Skeletal muscle tissue (tissue), 4 donors: ENCODE data around the gene GPATCH4. TPM values are rescaled to one million over a fixed set of nuclear protein-coding genes. Genes with fewer than 3 reads are reported as not detected.

Experiments used
- H3K27ac ChIP-seq: one replicate; pipeline ENCODE4 v1.7.0; 2013; ENCODE audit warnings: mild to moderate bottlenecking, low read depth, low read length, inconsistent platforms
- H3K27me3 ChIP-seq, 3 donors: one replicate each; pipeline ENCODE4 v1.7.0; 2013; ENCODE audit warnings: low read length in 3 of 3; ENCODE audit not compliant: control insufficient read depth in 3 of 3, insufficient read depth in 3 of 3
- H3K36me3 ChIP-seq, 3 donors: one replicate each; pipeline ENCODE4 v1.7.0; 2013; ENCODE audit warnings: low read length in 3 of 3; ENCODE audit not compliant: control insufficient read depth in 3 of 3, insufficient read depth in 3 of 3
- H3K4me1 ChIP-seq, 3 donors: one replicate each; pipeline ENCODE4 v1.7.0; 2013; ENCODE audit warnings: low read length in 3 of 3, mild to moderate bottlenecking in 3 of 3; ENCODE audit not compliant: control insufficient read depth in 3 of 3, insufficient read depth in 3 of 3
- H3K4me3 ChIP-seq, 3 donors: one replicate each; pipeline ENCODE4 v1.7.0; 2013; ENCODE audit warnings: low read length in 3 of 3
- H3K9ac ChIP-seq, 3 donors: one replicate each; pipeline ENCODE4 v1.7.0; 2013; ENCODE audit warnings: low read length in 3 of 3, mild to moderate bottlenecking in 3 of 3, moderate library complexity in 2 of 3, low read depth in 1 of 3
- H3K9me3 ChIP-seq, 3 donors: one replicate each; pipeline ENCODE4 v1.7.0; 2013; ENCODE audit warnings: low read length in 3 of 3; ENCODE audit not compliant: control insufficient read depth in 3 of 3
- total RNA-seq: library from RNA; depleted of rRNA; stranded (reverse); fragments of >200 nt; gene quantifications from one replicate; pipeline ENCODE4 v1.2.3, GENCODE V29; 2014
- donor health status: Osteomylitis.

Gene GPATCH4
- total RNA-seq, 1 donor from 2014 or later: 10.4 TPM

DNA sequence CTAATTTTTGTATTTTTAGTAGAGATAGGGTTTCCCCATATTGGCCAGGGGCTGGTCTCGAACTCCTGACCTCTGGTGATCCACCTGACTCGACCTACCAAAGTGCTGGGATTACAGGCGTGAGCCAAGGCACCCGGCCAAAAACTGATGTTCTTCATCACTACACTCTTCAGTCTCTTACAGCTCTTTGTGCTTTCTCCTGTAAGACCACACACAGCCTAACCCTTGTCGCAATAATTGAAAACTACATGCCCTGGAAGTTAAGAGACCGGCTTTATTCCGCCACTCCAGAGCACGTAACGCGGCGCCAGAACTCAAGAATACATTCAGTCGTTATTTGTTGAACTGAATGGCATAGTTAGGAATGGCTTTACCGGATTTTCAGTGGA lies 552 bp downstream of the GPATCH4 start:
- peak overlapping the region; percentile 76 to 92 (median 85) for H3K9ac ChIP-seq
- H3K27me3 ChIP-seq: no peaks in the 10 kb centered on the region
- peaks cover 23 to 29% (median 26%) of the 10 kb centered on the region in 3 donors for H3K36me3 ChIP-seq
- peaks cover 9 to 21% (median 18%) of the 10 kb centered on the region in 3 donors for H3K4me1 ChIP-seq
- H3K9me3 ChIP-seq: no peaks in the 10 kb centered on the region
- peak overlapping the region; percentile 82 to 99 (median 98) for H3K4me3 ChIP-seq
- peak overlapping the region; percentile 62 for H3K27ac ChIP-seq

DNA sequence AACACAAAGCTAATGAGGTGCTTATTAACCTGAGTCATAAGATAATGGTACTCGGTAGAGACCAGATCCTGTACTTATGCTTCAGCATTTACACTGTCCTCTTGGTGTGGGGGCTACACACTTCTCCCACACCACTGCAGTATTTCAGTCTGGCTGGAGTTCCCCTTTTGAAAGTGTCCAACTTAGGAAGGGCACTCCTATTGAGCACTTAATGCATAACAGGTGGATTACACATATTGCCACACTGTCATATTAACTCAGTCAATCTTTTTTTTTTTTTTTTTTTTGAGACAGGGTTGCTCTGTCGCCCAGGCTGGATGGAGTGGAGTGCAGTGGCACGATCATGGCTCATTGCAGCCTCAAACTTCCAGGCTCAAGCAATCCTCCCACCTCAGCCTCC lies 1.5 kb downstream of the GPATCH4 start:
- peaks cover 31 to 38% (median 33%) of the 10 kb centered on the region in 3 donors for H3K36me3 ChIP-seq
- no peaks in the 10 kb centered on the region for H3K27me3 ChIP-seq
- H3K4me3 ChIP-seq: no peak overlapping the region
- no peaks in the 10 kb centered on the region for H3K9me3 ChIP-seq
- H3K9ac ChIP-seq: no peak overlapping the region
- H3K4me1 ChIP-seq: peaks cover 9 to 21% (median 18%) of the 10 kb centered on the region in 3 donors
- H3K27ac ChIP-seq: no peak overlapping the region

DNA sequence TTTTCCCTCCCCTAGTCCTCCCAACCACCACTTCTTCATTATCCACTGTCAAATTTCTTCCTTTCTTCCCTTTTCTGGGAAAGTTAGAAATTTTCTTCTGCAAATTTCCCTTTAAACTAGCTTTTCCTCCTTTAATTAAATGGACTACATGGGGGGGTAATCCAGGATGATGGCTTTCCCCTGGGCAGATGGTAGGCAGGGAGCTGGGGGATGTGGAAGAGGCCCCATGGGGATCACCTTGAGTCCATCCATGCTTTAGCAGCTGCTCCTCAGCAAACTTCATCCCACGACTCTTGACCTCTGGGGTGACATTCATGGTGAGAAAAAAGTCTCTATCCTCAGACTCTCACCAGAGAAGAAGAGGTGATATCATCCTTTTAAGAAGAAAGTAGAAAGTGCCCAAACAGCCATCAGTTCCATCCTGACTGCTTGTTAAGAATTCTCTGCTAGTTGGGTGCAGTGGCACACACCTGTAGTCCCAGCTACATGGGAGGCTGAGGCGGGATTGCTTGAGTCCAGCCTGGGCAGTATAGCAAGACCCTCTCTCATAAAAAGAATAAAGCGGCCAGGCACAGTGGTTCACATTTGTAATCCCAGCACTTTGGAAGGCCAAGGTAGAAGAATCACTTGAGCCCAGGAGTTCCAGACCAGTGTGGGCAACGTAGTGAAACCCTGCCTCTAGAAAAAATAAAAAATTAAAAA lies 2.4 kb downstream of the GPATCH4 start:
- no peak overlapping the region for H3K27ac ChIP-seq
- no peak overlapping the region for H3K4me3 ChIP-seq
- peaks cover 36 to 47% (median 36%) of the 10 kb centered on the region in 3 donors for H3K36me3 ChIP-seq
- H3K9ac ChIP-seq: no peak overlapping the region
- H3K4me1 ChIP-seq: peaks cover 9 to 21% (median 18%) of the 10 kb centered on the region in 3 donors
- H3K27me3 ChIP-seq: no peaks in the 10 kb centered on the region
- H3K9me3 ChIP-seq: no peaks in the 10 kb centered on the region

DNA sequence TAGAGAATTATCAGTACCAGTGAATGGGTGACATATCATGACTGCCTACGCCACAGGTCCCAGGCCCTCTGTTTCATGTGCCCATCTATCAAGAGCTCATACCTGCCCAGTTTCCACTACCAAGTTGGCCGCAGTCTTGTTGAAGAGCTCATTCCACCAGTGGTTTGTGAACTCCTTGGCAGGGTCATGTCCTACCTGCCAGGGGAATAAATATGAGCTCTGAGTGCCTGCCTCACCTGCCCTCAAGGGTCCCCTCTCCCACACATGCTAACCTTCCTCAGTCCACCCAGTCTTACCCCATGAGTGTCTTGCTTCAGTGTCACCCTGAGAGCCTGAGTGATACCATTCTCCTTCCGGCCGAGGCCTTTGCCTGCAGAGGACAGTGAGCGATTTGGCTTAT lies 3.2 kb downstream of the GPATCH4 start:
- H3K9ac ChIP-seq: no peak overlapping the region
- no peaks in the 10 kb centered on the region for H3K27me3 ChIP-seq
- peaks cover 9 to 24% (median 18%) of the 10 kb centered on the region in 3 donors for H3K4me1 ChIP-seq
- no peaks in the 10 kb centered on the region for H3K9me3 ChIP-seq
- H3K36me3 ChIP-seq: peaks cover 38 to 51% (median 41%) of the 10 kb centered on the region in 3 donors
- H3K27ac ChIP-seq: no peak overlapping the region
- no peak overlapping the region for H3K4me3 ChIP-seq

DNA sequence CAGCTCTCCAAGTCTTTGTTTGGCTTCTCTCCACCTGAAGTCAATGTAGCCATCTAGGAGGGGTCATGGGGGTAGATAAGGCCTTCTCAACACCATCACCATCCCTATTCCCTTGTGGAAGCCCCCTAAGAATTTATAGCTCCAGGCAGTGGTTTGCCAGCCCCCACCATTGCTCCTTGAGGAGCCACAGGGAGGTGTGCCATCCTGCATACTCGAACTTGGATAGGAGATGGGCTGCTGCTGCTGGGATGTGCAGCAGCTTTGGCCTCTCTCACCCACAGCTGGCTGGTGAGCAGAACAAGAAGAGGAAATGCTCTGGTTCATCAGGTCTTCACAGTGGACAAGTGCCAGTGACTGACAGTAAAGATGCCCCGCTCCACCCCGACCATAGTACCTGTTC lies 4.9 kb downstream of the GPATCH4 start:
- H3K27me3 ChIP-seq: no peaks in the 10 kb centered on the region
- H3K27ac ChIP-seq: no peak overlapping the region
- no peaks in the 10 kb centered on the region for H3K9me3 ChIP-seq
- H3K4me1 ChIP-seq: peaks cover 9 to 30% (median 19%) of the 10 kb centered on the region in 3 donors
- H3K36me3 ChIP-seq: peaks cover 43 to 58% (median 45%) of the 10 kb centered on the region in 3 donors
- H3K9ac ChIP-seq: no peak overlapping the region
- H3K4me3 ChIP-seq: no peak overlapping the region

DNA sequence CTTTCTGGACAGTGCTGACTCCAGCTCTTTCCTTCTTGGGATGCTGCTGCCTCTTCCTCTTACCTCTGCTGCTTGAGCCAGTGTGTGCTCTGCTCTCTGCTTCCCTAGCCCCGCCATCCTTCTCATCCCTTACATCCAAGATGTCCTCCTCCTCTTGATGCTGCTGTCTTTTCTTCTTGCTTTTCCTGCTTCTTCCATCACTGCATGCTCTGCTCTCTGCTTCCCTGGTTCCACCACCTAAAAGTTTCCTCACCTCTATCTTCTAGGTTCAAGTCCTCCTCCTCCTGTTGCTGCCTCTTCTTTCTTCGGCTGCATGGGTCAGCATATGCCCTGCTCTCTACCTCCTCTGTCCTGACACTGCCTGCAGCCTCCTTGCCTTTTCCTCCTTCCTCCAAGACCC lies 6.3 kb downstream of the GPATCH4 start:
- Histone ChIP-seq H3K27me3 (no peaks in the 10 kb centered on the region), H3K36me3 (peaks cover 43 to 58% (median 45%) of the 10 kb centered on the region in 3 donors), H3K4me1 (peaks cover 11 to 26% (median 13%) of the 10 kb centered on the region in 3 donors)

DNA sequence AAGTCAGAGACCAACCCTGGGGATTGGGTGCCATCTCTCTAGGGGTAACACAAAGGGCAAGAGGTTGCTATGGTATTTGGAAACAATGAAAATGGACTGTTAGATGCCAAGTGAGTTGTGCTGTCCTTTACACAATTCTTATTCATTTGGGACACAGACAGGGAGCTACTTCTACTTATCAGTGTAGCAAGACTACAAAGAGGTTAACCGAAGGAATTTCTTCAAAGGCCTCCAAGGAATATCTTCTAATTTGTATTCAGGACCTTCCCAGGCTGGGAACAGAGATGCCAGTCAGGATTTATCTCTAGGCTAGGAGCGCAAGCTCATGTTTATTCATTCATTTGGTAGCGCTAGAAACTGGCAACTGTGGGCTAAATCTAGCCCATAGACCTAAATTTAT lies 7.1 kb downstream of the GPATCH4 start:
- Histone ChIP-seq H3K27me3 (no peaks in the 10 kb centered on the region), H3K9ac (no peak overlapping the region), H3K4me3 (no peak overlapping the region), H3K4me1 (peaks cover 11 to 26% (median 13%) of the 10 kb centered on the region in 3 donors), H3K27ac (no peak overlapping the region), H3K36me3 (peaks cover 43 to 58% (median 45%) of the 10 kb centered on the region in 3 donors), H3K9me3 (no peaks in the 10 kb centered on the region)

More for the DNA sequence above, 6.3 kb downstream of the GPATCH4 start:
- no peak overlapping the region for H3K4me3 ChIP-seq
- H3K9me3 ChIP-seq: no peaks in the 10 kb centered on the region
- no peak overlapping the region for H3K27ac ChIP-seq
- no peak overlapping the region for H3K9ac ChIP-seq

DNA sequence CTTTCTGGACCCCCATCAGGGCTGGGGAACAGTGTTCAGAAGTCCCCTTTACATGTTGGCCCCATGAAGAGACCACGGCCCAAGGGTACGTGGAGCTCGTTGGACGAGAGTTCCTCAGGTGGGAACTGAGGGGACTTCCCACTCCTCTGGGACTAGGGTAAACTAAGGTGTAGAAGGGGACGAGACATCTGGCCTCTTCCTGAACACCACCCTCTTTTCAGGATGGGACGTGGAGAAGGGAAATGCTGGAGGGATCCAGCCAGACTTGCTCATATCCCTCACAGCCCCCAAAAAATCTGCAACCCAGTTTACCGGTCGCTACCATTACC lies 7.7 kb downstream of the GPATCH4 start:
- Histone ChIP-seq H3K4me1 (peaks cover 11 to 26% (median 13%) of the 10 kb centered on the region in 3 donors), H3K4me3 (no peak overlapping the region), H3K9ac (no peak overlapping the region), H3K36me3 (peaks cover 43 to 58% (median 43%) of the 10 kb centered on the region in 3 donors), H3K27ac (no peak overlapping the region), H3K27me3 (no peaks in the 10 kb centered on the region), H3K9me3 (no peaks in the 10 kb centered on the region)

DNA sequence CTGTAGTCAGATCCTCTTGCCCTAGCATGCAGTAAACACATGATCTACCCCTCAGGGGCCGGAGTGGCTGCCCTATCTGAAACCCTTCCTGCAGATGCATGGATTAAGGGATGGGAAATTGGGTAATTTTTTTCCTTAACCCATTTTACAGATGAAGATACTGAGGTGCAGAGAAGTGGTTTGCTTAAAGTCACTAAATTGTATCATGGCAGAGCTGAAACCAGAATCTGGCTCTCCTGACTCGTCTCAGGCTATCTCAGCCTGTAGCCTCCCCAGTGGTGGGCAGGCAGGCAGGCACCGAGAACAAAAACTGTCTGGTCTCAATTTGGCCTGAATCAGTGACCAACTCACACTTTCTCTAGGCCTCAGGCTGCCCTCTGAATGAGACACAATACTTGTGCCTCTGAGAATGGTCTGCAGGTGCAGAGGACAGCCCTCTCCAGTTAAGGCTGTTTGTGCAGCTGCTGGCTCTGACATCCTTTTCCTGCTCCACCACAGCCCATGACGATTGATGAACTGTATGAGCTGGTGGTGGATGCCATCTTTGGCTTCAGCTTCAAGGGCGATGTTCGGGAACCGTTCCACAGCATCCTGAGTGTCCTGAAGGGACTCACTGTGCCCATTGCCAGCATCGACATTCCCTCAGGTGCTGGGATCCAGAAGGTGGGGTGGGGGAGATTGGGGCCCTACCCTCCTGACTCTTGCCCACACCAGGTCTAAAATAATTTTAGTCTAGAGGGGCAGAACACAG lies 8.2 kb downstream of the GPATCH4 start:
- Histone ChIP-seq H3K27me3 (no peaks in the 10 kb centered on the region), H3K4me1 (peaks cover 11 to 26% (median 13%) of the 10 kb centered on the region in 3 donors), H3K36me3 (peaks cover 40 to 52% (median 41%) of the 10 kb centered on the region in 3 donors), H3K27ac (no peak overlapping the region), H3K9me3 (no peaks in the 10 kb centered on the region), H3K4me3 (no peak overlapping the region), H3K9ac (no peak overlapping the region)
